DMS79 (cell line): ENCODE results near the gene RIT2.
"Not testable (repeated sequence)": the region's sequence is repeated elsewhere in the genome, so short reads cannot be mapped to it uniquely, and the experiment has no call there.

Experiments
- DNase-seq: peaks from one replicate; lab custom pipeline; 2025; lab: John Stamatoyannopoulos, UW

The RIT2 gene

DNA sequence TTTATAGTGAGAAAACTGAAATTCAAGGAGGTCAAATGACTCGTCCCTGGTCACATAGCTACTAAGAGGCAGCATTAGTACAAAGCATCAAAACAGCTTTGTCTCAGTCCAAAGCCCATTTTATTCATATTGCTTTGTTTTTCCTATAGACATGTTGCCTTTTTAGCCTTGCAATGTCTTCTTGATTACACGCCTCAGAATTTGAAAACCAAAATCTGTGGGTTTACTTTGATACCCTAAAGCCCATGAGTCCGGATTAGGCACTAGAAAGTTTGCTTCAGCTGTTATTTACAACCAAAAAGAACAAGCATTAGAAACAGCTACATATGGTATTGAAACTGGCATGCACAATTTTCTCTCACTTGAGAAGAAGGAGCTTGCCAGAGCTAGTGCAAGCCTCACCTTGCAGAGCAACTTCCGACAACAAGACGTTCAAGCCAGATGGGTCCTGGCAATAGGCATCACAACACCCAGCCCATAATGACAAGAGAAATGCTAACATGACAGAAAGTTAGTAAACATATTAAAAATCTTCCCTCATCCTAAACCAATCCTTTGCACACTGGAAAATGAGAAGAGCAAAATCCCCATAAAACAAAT is 276.8 kb downstream of the RIT2 start:
- DNase-seq: no peak

DNA sequence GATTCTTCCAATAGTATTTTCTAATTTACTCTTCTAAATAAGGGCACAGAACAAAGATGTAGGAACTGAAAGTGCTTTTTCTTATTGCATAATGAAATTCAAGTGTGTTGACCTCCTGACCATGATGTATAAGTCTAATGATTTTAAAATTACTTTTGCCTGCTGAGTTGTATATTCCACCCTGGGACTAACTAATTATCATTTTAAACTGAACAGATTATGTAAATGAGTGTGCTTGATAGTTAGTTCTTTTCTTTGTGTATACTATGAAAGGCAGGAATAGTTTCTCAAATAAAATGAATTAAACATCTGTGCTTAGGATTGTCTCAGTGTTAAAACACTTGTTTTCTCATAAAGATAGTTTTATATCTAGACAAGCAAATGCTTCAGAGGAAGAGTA is 284.5 kb downstream of the RIT2 start:
- no peak for DNase-seq

DNA sequence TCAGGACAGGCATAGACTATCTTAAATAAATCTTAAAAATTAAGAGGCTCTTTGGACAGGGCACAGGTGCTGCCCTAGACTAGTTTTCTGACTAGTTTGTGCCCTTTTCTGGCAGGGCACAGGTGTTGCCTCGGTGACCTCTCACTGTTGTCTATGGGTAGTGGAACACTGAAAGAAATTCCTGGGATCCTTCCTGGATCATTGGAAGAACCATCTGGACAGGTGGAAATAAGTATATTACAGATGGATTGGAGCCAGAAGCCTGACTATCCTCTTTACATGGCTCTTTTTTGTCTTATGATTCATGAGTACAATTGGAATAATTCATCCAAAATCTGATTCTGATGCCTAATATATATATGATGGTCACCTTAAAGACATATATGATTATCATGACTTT is 286.6 kb downstream of the RIT2 start:
- no peak for DNase-seq

DNA sequence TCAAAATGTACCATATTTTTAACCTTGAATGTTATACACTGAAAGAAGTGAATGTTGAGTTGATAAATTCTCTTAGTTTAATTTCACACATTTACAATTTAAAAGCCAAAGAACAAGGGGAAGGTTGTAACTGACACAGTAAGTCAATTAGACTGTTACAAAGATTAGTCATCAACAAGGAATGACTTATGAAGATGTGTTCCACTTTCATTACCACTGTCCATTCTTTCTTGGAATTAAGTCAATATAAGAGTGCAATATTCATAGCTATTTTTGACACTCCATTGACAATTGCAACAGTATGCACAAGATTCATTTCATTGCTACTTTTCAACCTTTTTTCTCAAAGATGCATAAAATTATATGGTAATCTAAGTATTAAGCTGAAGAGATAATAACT is 291.3 kb downstream of the RIT2 start:
- DNase-seq: no peak

DNA sequence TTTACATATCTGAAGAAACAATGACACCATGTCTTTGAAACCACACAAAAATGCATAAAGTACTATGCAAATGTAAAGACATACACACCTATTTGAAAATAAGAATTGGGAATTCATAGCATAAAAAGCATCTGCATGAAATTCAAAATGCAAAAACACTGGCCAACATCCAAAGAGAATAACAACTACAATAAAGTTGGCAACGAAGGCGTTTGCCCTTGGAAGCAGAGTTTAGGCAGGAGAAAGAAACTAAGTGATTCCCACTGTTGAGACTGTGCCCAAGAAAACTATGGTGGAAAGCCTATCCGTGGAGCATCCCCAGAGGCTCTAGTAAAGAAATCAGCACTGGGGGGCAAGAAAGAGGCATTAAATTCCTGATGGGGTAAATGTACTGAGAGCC is 292.8 kb downstream of the RIT2 start:
- no peak for DNase-seq

DNA sequence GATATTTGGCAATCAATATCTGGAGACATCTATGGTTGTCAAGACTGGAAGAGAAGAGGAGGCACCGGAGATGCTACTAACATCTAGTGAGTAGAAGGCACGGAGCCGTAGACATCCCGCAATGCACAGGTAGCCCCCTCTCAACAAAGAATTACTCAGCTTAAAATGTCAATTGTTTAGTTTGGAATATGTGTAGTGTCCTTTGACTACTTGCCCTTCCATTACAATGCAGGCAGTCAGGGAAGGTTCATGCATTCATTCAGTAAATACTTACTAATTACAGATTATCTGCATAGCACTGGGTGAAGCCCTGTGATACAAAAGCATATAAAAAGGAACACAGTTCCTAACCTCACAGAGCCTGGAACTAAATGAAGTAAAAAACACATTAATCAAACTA is 294.0 kb downstream of the RIT2 start:
- no peak for DNase-seq

DNA sequence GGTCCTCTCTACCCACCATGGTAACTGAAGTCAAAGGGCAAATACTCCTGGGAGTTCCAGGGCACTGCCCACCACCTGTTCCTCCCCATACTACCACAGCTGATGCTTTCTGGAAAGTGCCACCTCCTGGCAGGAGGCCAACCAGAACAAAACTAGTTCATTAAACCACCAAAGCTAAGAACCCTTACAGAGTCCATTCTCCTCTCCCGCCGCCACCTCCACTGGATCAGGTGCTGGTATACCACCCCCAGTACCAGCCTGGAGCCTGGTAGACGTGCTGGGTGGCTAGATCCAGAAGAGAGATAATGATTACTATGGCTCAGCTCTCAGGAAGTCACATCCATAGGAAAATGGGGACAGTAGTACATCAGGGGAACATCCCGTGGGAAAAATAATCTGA is 300.9 kb downstream of the RIT2 start:
- no peak for DNase-seq

DNA sequence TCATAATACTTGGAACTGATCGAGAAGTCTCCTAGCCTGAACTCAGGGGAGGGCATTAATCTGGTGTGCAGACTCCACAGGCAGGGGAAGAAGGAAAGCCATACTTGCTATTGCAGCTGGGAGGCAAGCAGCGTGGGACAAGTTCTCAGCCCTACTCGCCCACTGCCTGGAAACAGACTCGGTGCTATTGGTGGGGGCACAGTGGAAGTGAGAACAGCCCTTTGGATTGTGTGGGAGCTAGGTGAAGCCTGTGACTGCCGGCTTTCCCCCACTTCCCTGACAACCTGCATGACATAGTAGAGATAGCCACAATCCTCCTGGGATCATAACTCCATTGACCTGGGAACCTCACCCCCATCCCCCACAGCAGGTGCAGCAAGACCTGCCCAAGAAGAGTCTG is 301.3 kb downstream of the RIT2 start:
- no peak for DNase-seq

DNA sequence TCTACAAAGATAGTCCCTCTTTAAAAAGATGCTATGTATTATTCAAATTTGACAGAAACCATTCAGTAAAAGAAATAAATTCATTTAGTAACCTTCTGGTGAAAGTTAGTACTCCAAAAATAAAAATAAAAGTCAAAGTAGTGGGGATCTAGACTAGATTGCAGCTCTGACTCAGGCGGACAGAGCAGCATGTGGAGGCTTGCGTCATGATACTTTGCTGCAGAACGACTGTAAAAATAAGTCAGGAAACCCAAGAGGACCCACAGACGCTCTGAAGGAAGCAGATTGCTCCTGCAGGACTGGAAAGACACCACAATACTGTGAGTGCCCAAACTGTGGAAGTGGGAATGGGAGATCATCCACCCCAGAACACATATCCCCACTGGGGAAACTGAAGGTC is 301.9 kb downstream of the RIT2 start:
- DNase-seq: no peak

DNA sequence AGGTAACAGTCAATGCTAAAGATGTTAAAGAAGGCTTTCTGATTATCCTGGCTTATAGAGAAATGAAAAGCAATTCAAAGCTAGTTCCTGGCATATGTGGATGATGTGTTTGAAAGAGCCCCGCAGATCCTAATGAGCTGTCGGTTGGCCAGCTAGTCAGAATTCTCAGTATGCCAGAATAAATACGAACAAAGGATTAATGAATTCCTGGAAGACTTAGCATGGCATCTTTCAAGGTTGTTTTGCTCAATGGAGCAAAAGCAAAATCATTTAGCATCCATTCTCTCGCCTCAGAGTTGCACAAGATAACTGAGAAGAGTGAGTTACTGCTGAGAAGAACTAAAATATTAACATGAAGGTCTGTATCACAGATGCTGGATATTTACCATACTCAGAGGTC is 307.6 kb downstream of the RIT2 start:
- DNase-seq: no peak

DNA sequence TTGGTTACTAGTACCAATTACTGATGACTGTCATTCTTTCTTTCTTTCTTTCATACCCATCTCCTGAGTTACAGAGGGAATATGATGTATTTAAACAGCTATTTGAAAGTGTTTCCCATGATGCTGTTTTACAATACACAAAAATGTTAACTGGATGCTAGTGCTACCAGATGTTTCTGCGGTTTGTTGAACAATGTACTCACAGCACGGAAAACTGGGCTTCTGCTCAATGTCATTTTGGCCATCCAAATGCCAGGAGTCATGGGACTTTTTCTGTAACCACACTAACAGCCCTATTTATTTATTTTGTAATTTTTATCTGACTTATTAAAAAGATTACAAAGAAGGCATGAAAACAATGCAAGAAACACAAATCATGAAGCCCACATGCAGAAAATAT is 313.8 kb downstream of the RIT2 start:
- no peak for DNase-seq

DNA sequence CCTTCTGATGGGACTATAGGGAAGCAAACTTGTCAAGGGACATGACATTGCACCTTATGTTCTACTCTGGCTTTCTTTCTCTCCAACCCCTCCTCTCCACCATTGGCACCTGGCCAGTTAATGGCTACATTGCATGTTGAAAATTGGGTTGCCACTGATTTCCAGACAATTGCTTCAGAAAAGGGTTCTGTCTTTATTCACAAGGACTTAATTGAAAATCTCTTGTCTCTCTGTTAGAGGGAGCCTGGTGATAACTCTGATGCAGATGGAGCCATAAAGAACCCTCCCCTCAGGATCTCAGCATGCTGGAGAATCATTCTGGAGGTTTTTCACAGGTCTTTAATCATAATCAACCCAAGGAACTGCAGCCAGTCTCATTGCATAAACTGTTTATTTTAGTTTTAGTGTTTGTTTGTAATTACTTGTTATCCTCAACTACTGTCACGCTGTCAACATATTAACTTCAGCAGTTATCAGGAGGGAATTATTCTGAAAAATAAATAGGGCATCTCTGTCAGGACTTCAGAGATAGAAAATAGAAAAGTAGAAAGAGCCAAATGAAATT is 316.8 kb downstream of the RIT2 start:
- DNase-seq: no peak

DNA sequence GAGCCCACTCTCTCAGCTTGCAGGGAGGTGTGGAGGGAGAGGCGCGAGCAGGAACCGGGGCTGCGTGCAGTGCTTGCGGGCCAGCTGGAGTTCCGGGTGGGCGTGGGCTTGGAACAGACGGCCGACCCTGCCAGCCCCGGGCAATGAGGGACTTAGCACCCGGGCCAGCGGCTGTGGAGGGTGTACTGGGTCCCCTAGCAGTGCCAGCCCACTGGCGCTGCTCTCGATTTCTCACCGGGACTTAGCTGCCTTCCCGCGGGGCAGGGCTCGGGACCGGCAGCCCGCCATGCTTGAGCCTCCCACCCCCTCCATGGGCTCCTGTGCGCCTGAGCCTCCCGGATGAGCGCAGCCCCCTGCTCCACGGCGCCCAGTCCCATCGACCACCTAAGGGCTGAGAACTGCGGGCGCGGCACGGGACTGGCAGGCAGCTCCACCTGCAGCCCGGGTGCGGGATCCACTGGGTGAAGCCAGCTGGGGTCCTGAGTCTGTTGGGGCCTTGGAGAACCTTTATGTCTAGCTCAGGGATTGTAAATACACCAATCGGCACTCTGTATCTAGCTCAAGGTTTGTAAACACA is 320.2 kb downstream of the RIT2 start:
- DNase-seq: not testable (repeated sequence)

DNA sequence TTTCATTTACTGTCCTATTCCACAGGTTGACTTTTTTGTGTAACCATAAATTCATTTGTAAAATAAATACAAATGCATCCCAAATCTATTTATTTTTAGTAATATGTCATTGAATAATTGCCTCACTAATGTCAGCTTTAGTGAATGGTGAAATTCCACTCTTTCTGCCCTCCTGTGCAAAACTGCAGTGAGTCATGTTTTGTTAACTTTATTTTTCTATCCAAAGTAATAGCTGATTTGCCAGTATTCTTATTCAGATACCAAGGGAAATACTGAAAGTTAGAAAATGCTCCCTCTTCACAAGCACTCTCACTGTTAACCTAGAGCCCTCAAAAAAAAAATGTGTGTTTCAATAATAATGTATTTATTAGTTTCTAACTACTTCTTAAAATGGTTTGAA is 322.8 kb downstream of the RIT2 start:
- DNase-seq: no peak

DNA sequence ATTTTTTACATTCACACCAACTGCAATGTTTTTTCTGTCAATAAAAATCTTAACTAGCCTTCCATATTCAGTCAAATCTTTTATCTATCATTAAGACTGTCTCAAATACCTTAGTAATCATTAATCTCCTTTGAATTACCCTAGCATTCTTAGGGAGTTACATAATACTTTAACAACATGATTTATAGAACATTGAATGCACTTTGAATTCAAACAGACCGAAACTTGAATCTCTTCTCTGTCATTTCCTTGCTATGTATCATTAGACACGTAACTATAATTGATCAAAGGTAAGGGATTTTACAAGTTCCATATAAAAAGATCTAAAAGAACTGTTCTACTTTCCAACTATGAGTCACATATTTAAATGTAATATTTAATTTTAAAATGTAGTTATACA is 330.9 kb downstream of the RIT2 start:
- DNase-seq: no peak

DNA sequence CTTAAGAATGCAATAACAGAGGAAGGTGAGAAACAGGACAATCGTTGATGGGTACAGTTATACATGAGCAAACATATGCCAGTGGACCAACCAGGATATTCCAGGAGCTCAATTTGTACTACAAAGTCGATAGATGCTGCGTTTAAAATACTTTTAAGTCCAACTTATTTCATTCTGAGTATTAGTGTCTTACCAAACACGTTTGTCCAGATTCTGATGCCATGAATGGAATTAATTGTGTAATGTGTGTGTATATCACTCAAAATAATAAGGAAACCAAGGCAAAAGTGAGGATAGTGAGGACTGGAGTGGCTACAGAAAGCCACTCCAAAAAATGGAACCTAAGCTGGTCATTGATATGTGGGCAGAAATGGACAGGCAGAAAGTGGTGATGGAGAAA is 332.6 kb downstream of the RIT2 start:
- DNase-seq: no peak

DNA sequence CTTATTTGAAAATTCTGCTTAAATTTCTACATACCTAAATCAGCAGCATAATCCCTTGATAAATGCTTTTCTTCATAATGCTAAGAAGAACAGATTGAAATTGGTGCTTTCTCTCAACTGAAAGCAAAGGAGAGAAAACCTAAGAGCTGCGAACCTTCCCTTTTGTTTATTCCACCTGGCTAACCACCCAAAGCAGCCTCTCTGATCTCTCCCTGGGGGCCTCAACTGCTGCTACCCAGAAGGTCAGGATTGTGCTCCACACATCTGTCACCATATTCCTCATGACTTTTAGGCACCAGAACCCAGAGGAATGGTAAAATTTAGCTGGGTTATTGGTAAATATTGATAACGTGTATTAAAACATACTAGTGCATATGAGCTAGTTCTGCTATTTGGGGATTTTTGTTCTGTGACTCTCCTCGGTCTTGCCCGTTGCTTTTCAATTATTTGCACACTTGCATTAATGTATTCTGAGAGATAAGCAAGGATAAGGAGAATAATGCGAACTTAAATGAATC is 334.1 kb downstream of the RIT2 start:
- no peak for DNase-seq

DNA sequence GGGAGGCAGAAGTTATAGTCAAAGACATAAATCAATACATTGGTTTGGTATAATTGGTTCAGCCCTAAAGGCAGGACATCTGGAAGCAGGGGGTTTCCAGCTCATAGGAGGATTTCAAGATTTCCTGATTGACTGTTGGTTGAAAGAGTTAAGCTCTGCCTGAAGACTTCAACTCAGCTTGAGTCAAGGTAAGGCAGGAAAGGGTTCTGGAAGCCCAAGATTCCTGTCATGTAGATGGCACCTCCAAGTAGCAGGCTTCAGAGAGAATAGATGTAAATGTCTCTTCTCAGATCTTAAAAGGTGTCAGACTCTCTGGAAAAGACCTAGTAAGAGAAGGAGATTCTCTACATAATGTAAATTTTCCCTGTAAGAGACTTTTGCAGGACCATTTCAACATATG is 335.3 kb downstream of the RIT2 start:
- DNase-seq: no peak

DNA sequence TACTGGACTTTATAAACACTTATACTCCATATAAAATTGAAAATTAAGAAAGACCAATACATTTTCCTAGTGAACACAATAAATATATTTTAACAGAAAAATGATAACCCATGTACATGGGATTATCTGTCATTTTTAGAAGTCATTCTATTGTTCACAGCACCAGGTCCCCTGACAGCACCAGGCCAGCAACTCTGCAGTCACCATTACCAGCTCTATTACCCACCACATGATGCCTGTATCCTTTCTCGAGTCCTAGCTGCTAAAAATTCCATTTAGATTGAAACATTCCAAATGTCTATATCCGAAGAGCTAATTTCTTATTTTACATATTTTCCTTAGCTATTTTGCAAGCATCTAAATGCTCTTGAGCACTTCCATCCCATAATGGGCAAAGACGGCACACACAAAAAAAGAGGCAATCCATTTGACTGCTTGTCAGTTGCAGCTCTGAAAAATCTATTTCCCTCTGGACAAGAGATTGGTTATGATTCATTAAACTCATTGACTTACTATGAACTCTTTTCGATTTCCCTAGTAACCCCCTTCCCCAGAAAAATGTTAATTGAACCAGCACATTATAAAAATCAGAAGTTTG is 336.9 kb downstream of the RIT2 start:
- no peak for DNase-seq

DNA sequence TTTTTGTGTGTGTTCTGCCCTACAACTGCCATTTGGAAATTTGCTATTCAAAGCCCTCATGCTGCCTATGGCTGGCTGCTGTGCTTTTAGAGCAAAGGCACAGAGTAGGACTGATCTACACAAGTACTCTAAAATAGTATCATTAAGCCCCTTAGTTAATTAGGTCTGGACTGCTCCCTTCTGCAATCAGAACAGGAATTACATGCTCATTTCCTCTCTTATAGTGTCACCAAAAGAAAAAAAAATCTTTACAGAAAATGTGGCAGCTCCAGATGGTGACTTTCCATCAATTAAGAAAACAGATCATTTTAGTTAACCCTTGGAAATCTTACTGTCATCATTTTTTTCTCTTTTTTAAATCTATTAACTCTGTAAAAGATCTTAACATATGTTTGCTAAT is 337.5 kb downstream of the RIT2 start:
- DNase-seq: no peak

DNA sequence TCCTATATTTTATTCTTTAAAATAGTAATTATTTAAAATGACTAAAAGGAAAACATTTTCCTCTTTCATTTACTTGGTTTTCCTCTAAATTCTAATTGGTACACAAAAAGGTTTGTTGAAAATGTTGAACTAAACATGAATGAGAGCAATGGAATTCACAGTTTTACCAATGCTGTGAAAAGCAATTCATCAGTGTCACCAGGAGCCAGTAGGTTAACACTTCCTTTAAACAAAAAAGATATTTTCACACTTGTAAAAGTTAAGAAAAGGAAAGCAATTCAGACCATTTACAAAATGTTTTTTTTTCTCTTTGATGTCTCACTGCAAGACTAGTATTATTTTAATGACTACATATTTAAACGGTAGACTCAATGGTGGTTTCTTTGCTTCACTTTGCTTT is 341.6 kb downstream of the RIT2 start:
- DNase-seq: no peak

DNA sequence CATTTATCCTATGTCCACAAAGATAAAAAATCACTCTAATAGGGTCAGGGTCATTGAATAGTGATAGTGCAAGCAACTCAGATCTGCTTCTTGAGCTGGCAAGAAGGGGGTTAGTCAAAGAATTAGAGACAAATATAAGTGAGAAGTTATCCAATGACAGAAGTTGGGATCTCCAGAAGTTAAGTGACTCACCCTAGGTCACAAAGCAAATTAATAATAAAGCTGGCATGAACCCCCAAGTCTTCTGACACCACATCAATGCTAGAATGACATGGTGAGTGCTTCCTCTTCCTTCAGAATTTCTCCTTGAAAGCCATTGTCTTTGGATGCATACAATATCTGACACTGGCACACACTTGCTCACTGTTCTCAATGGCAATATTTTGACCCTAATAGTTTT is 343.5 kb downstream of the RIT2 start:
- DNase-seq: no peak

DNA sequence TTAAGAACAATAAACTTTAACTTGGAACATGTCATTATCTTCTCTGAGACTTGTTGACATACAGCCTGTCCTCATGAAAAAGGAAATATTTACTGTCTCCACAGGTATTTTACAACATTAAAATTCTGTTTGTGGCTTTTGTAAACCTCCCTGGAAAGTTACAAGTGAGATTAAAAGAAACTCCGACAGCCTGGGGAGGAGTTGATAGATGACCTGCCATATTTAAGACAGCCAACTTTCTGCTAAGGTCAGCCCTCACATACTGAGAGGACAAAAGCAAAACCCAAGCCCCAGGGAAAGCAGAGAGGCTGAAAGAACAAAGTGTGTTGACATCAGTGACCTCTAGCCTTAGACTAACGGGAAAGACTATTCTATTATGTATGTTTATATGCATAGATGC is 350.2 kb downstream of the RIT2 start:
- no peak for DNase-seq

DNA sequence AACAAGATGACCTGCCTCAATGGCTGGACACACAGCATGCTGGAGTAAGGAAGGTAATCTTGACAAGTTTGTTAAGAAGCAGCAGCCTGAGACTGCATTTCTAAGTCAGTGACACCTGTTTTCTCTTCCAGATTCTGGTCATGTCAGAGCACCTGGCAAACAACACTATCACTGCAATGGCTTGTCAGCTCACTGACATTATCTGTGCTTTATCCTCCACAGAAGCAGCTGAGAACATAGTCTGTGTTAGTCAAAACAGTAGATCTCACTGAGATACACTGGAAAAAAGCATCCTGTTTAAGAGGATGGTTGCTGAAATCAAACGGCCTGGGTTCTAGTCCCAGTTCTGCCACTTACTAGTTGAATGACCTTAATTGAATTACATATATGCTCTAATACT is 355.2 kb downstream of the RIT2 start:
- DNase-seq: no peak
